Measurements from ENCODE around the gene CCDC74A.

GRCh38 chr2:131542438-131543384 is 15.0 kb downstream of the CCDC74A start:
- TF ChIP-seq, protein P1, sequence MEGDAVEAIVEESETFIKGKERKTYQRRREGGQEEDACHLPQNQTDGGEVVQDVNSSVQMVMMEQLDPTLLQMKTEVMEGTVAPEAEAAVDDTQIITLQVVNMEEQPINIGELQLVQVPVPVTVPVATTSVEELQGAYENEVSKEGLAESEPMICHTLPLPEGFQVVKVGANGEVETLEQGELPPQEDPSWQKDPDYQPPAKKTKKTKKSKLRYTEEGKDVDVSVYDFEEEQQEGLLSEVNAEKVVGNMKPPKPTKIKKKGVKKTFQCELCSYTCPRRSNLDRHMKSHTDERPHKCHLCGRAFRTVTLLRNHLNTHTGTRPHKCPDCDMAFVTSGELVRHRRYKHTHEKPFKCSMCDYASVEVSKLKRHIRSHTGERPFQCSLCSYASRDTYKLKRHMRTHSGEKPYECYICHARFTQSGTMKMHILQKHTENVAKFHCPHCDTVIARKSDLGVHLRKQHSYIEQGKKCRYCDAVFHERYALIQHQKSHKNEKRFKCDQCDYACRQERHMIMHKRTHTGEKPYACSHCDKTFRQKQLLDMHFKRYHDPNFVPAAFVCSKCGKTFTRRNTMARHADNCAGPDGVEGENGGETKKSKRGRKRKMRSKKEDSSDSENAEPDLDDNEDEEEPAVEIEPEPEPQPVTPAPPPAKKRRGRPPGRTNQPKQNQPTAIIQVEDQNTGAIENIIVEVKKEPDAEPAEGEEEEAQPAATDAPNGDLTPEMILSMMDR (IDR thresholded peaks at IDR 0.05), result no peak
- TF ChIP-seq ZFX (IDR thresholded peaks at IDR 0.05; ENCODE audit: borderline replicate concordance), result no peak
